ENCODE measurements around the gene KDELR3. TPM values are rescaled to one million over a fixed set of nuclear protein-coding genes. Genes with fewer than 3 reads are reported as not detected.
A peak's percentile ranks its signal among the peaks of the same experiment; 100 is the strongest.

KDELR3 gene
- total RNA-seq, 1 experiment from 2014 or later = 6.4 TPM

- ChIA-PET CTCF (interaction anchor here (0.7 to 1.2 kb wide), 2 partner anchors 10 to 61 kb away, joined by 3 to 10 read pairs; no protein-coding TSS in a partner anchor), POLR2A (interaction anchor here (0.6 to 2.5 kb wide), 7 partner anchors 14 to 168 kb away, joined by 3 to 12 read pairs (median 4); no protein-coding TSS in a partner anchor)
- BruUV-seq (replicated peaks) = no TSS peak
- Mint-ChIP-seq H3K36me3 (ENCODE audit: insufficient read depth, unreplicated experiment) (peaks cover 76% of the 10 kb centered on the region), H3K4me1 (ENCODE audit: insufficient read depth, unreplicated experiment) (peaks cover 24% of the 10 kb centered on the region), H3K4me3 (ENCODE audit: unreplicated experiment) (peak overlapping the region; percentile 81), H3K27ac (ENCODE audit: low read depth, unreplicated experiment) (no peak overlapping the region), H3K9me3 (ENCODE audit: unreplicated experiment) (no peaks in the 10 kb centered on the region), H3K27me3 (ENCODE audit: insufficient read depth, unreplicated experiment) (no peaks in the 10 kb centered on the region)
- no peak for TF ChIP-seq CTCF (IDR thresholded peaks at IDR 0.05; ENCODE audit: unreplicated experiment)
- DNase-seq (ENCODE audit: unreplicated experiment) = no peak
- intact Hi-C loops (cut with micrococcal nuclease) = loop anchor here (5.0 to 10.0 kb wide), 3 partner anchors 69 to 152 kb away; partner anchors contain the start of genes CBY1, DMC1 and FAM227A
Observed at GRCh38 chr22:38503021-38503420, 35.1 kb downstream of the KDELR3 start.

- CTCF ChIA-PET = no interaction called here
- no peaks in the 10 kb centered on the region for H3K9me3 Mint-ChIP-seq (ENCODE audit: unreplicated experiment)
- H3K27me3 Mint-ChIP-seq (ENCODE audit: insufficient read depth, unreplicated experiment) = no peaks in the 10 kb centered on the region
- no peak for TF ChIP-seq CTCF (IDR thresholded peaks at IDR 0.05; ENCODE audit: unreplicated experiment)
- peaks cover 57% of the 10 kb centered on the region for H3K36me3 Mint-ChIP-seq (ENCODE audit: insufficient read depth, unreplicated experiment)
- no TSS peak for BruUV-seq (replicated peaks)
- intact Hi-C loops (cut with micrococcal nuclease) = loop anchor here (5.0 to 10.0 kb wide), 3 partner anchors 67 to 150 kb away; partner anchors contain the start of genes CBY1, DMC1 and FAM227A
- DNase-seq (ENCODE audit: unreplicated experiment) = peak; percentile 51
- peak overlapping the region; percentile 99 for H3K27ac Mint-ChIP-seq (ENCODE audit: low read depth, unreplicated experiment)
- H3K4me1 Mint-ChIP-seq (ENCODE audit: insufficient read depth, unreplicated experiment) = peaks cover 24% of the 10 kb centered on the region
- peak overlapping the region; percentile 81 for H3K4me3 Mint-ChIP-seq (ENCODE audit: unreplicated experiment)
- POLR2A ChIA-PET = interaction anchor here (0.9 to 1.4 kb wide), 2 partner anchors 10 to 16 kb away, joined by 3 read pairs; no protein-coding TSS in a partner anchor
Observed at GRCh38 chr22:38504731-38505540, 37.0 kb downstream of the KDELR3 start.

- intact Hi-C loops (cut with micrococcal nuclease) = loop anchor here (10.0 kb wide), 1 partner anchor 149 kb away; the partner anchor contains the start of genes CBY1 and FAM227A
- ChIA-PET CTCF (no interaction called here), POLR2A (no interaction called here)
- BruUV-seq (replicated peaks) = no TSS peak
- Mint-ChIP-seq H3K4me1 (ENCODE audit: insufficient read depth, unreplicated experiment) (peaks cover 24% of the 10 kb centered on the region), H3K27ac (ENCODE audit: low read depth, unreplicated experiment) (peak overlapping the region; percentile 99), H3K27me3 (ENCODE audit: insufficient read depth, unreplicated experiment) (no peaks in the 10 kb centered on the region), H3K9me3 (ENCODE audit: unreplicated experiment) (no peaks in the 10 kb centered on the region), H3K4me3 (ENCODE audit: unreplicated experiment) (peak overlapping the region; percentile 81), H3K36me3 (ENCODE audit: insufficient read depth, unreplicated experiment) (peaks cover 50% of the 10 kb centered on the region)
- DNase-seq (ENCODE audit: unreplicated experiment) = peak; percentile 62
- TF ChIP-seq CTCF (IDR thresholded peaks at IDR 0.05; ENCODE audit: unreplicated experiment) = no peak
Observed at GRCh38 chr22:38505541-38506117, 37.7 kb downstream of the KDELR3 start.
